ENCODE data around the gene TCP11L1.

The TCP11L1 gene

GRCh38 chr11:33016654-33017053 is 22.7 kb upstream of the TCP11L1 start:
- H3K27ac ChIP-seq (ENCODE audit: extremely low read depth, low read depth, low read length), result no peak overlapping the region
- CTCF ChIA-PET, result interaction anchor here (1.0 to 1.9 kb wide), 7 partner anchors 9 to 49 kb away, joined by 3 to 10 read pairs (median 3); partner anchors contain the start of gene TCP11L1
- TF ChIP-seq ZNF23 (tag by site-specific recombination; IDR thresholded peaks at IDR 0.05; ENCODE audit: borderline replicate concordance) (no peak), ZBTB20 (tag by site-specific recombination; IDR thresholded peaks at IDR 0.05) (0 out of 2 replicates have a peak, but pooled peaks have one; percentile 1), ZNF416 (tag by site-specific recombination; IDR thresholded peaks at IDR 0.05) (no peak), PRDM1 (tag by site-specific recombination; IDR thresholded peaks at IDR 0.05) (0 out of 2 replicates have a peak, but pooled peaks have one; percentile 11), PRDM10 (tag by site-specific recombination; IDR thresholded peaks at IDR 0.05) (peak; percentile 73), ZNF488 (tag by site-specific recombination; IDR thresholded peaks at IDR 0.05) (no peak), ZNF837 (tag by site-specific recombination; IDR thresholded peaks at IDR 0.05) (no peak)
- TF ChIP-seq, protein P1, sequence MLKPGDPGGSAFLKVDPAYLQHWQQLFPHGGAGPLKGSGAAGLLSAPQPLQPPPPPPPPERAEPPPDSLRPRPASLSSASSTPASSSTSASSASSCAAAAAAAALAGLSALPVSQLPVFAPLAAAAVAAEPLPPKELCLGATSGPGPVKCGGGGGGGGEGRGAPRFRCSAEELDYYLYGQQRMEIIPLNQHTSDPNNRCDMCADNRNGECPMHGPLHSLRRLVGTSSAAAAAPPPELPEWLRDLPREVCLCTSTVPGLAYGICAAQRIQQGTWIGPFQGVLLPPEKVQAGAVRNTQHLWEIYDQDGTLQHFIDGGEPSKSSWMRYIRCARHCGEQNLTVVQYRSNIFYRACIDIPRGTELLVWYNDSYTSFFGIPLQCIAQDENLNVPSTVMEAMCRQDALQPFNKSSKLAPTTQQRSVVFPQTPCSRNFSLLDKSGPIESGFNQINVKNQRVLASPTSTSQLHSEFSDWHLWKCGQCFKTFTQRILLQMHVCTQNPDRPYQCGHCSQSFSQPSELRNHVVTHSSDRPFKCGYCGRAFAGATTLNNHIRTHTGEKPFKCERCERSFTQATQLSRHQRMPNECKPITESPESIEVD (tag by site-specific recombination; IDR thresholded peaks at IDR 0.05), result no peak
- H3K36me3 ChIP-seq (ENCODE audit: control insufficient read depth in 2 of 2, insufficient read depth in 1 of 2, low read length in 2 of 2), result no peaks in the 10 kb centered on the region
- no peaks in the 10 kb centered on the region for H3K4me1 ChIP-seq (ENCODE audit: control insufficient read depth, insufficient read depth, low read length)
- H3K4me3 ChIP-seq (ENCODE audit: low read depth, low read length), result peak overlapping the region; percentile 81
- no peaks in the 10 kb centered on the region for H3K9me3 ChIP-seq (ENCODE audit: control insufficient read depth, insufficient read depth, low read depth, low read length)
- POLR2A ChIA-PET, result interaction anchor here (0.6 to 3.2 kb wide), 7 partner anchors 8 to 123 kb away, joined by 3 to 47 read pairs (median 3); partner anchors contain the start of gene TCP11L1

- Histone ChIP-seq H3K4me3 (ENCODE audit: low read depth, low read length) (no peak overlapping the region), H3K9me3 (ENCODE audit: control insufficient read depth, insufficient read depth, low read depth, low read length) (no peaks in the 10 kb centered on the region), H3K27ac (ENCODE audit: extremely low read depth, low read depth, low read length) (no peak overlapping the region), H3K4me1 (ENCODE audit: control insufficient read depth, insufficient read depth, low read length) (no peaks in the 10 kb centered on the region), H3K36me3 (ENCODE audit: control insufficient read depth in 2 of 2, insufficient read depth in 1 of 2, low read length in 2 of 2) (no peaks in the 10 kb centered on the region)
- TF ChIP-seq ZNF639 (tag by site-specific recombination; IDR thresholded peaks at IDR 0.05) (no peak), PRDM1 (tag by site-specific recombination; IDR thresholded peaks at IDR 0.05) (peak; percentile 74)
- ChIA-PET CTCF (interaction anchor here (0.6 to 1.9 kb wide), 4 partner anchors 9 to 48 kb away, joined by 3 to 6 read pairs (median 4); partner anchors contain the start of gene TCP11L1), POLR2A (interaction anchor here (3.2 kb wide), 1 partner anchor 22 kb away, joined by 47 read pairs; the partner anchor contains the start of gene TCP11L1)
Observed at GRCh38 chr11:33017478-33017877, 21.9 kb upstream of the TCP11L1 start.

DNA sequence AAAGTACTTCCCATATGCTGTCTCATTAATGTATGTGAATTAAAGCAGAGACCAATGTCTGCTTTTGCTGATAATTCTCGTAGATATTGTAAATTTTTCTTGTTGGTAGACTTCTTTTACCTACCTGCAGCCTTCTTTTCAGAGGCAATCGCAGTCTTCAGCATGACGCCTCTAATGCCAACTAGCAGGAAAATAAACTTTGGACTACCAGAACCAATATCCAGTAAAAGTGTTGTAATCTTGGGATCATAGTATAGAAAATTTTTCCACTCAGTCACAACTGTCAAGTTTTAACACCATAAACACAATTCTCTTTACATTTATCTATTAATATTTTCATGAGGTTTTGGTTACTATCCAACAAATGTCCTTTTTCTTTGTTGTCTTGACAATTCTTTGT is 21.4 kb upstream of the TCP11L1 start:
- Histone ChIP-seq H3K27ac (ENCODE audit: extremely low read depth, low read depth, low read length) (no peak overlapping the region), H3K4me3 (ENCODE audit: low read depth, low read length) (no peak overlapping the region), H3K4me1 (ENCODE audit: control insufficient read depth, insufficient read depth, low read length) (no peaks in the 10 kb centered on the region), H3K36me3 (ENCODE audit: control insufficient read depth in 2 of 2, insufficient read depth in 1 of 2, low read length in 2 of 2) (no peaks in the 10 kb centered on the region), H3K9me3 (ENCODE audit: control insufficient read depth, insufficient read depth, low read depth, low read length) (no peaks in the 10 kb centered on the region)
- POLR2A ChIA-PET, result interaction anchor here (3.2 kb wide), 1 partner anchor 21 kb away, joined by 47 read pairs; the partner anchor contains the start of gene TCP11L1
- no peak for TF ChIP-seq ZFHX2 (tag by site-specific recombination; conservative IDR thresholded peaks at IDR 0.05)
- no peak for TF ChIP-seq HOXA7 (CRISPR knock-in tag; IDR thresholded peaks at IDR 0.05; ENCODE audit: borderline replicate concordance)
- TF ChIP-seq ZNF214 (tag by site-specific recombination; IDR thresholded peaks at IDR 0.05; ENCODE audit: borderline replicate concordance), result no peak
- no peak for TF ChIP-seq BCL11B (tag by site-specific recombination; IDR thresholded peaks at IDR 0.05; ENCODE audit: low read depth)
- TF ChIP-seq, protein P2, sequence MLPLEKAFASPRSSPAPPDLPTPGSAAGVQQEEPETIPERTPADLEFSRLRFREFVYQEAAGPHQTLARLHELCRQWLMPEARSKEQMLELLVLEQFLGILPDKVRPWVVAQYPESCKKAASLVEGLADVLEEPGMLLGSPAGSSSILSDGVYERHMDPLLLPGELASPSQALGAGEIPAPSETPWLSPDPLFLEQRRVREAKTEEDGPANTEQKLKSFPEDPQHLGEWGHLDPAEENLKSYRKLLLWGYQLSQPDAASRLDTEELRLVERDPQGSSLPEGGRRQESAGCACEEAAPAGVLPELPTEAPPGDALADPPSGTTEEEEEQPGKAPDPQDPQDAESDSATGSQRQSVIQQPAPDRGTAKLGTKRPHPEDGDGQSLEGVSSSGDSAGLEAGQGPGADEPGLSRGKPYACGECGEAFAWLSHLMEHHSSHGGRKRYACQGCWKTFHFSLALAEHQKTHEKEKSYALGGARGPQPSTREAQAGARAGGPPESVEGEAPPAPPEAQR (tag by site-specific recombination; IDR thresholded peaks at IDR 0.05), result no peak
- TF ChIP-seq ZNF624 (tag by site-specific recombination; IDR thresholded peaks at IDR 0.05), result no peak
- CTCF ChIA-PET, result interaction anchor here (1.3 to 1.9 kb wide), 2 partner anchors 21 to 44 kb away, joined by 3 to 6 read pairs; partner anchors contain the start of gene TCP11L1
